ENCODE measurements around the gene CADPS2. TPM values are rescaled to one million over a fixed set of nuclear protein-coding genes. Genes with fewer than 3 reads are reported as not detected.

CADPS2 gene
- total and polyA plus RNA-seq, 4 donors, result 5.6 to 41.1 (median 11.0) TPM

GRCh38 chr7:122492007-122492406 is 394.3 kb downstream of the CADPS2 start:
- Histone ChIP-seq H3K27ac (ENCODE audit: low read depth in 1 of 2, low read length in 2 of 2) (no peak overlapping the region), H3K27me3 (ENCODE audit: control insufficient read depth in 4 of 4, insufficient read depth in 4 of 4, low read length in 3 of 4) (no peaks in the 10 kb centered on the region), H3K36me3 (ENCODE audit: control insufficient read depth in 4 of 4, insufficient read depth in 3 of 4, low read depth in 1 of 4, low read length in 3 of 4) (peaks cover 0 to 6% (median 0%) of the 10 kb centered on the region in 4 donors), H3K9me3 (ENCODE audit: control insufficient read depth in 4 of 4, low read length in 3 of 4) (no peaks in the 10 kb centered on the region), H3K4me1 (ENCODE audit: control insufficient read depth in 4 of 4, insufficient read depth in 4 of 4, low read length in 3 of 4) (no peaks in the 10 kb centered on the region), H3K9ac (ENCODE audit: low read depth in 1 of 2, low read length in 2 of 2) (no peak overlapping the region), H3K4me3 (ENCODE audit: low read depth in 1 of 3, low read length in 3 of 3) (no peak overlapping the region)
- no peak for TF ChIP-seq FOXA2 (IDR thresholded peaks at IDR 0.05)
- no peak for TF ChIP-seq EGR1 (IDR thresholded peaks at IDR 0.05; ENCODE audit: low read depth in 2 of 2)
- no peak for TF ChIP-seq SP1 (IDR thresholded peaks at IDR 0.05)
- DNase-seq (ENCODE audit: low spot score), result no peak
- over 99% methylated on average over 6 of the region's 6 CpGs for WGBS

- no peak overlapping the region for H3K4me3 ChIP-seq (ENCODE audit: low read depth in 1 of 3, low read length in 3 of 3)
- H3K9me3 ChIP-seq (ENCODE audit: control insufficient read depth in 4 of 4, low read length in 3 of 4), result no peaks in the 10 kb centered on the region
- H3K27ac ChIP-seq (ENCODE audit: low read depth in 1 of 2, low read length in 2 of 2), result no peak overlapping the region
- H3K36me3 ChIP-seq (ENCODE audit: control insufficient read depth in 4 of 4, insufficient read depth in 3 of 4, low read depth in 1 of 4, low read length in 3 of 4), result peaks cover 0 to 6% (median 0%) of the 10 kb centered on the region in 4 donors
- TF ChIP-seq FOXA2 (IDR thresholded peaks at IDR 0.05) (no peak), TAF1 (conservative IDR thresholded peaks at IDR 0.05) (no peak), RAD21 (IDR thresholded peaks at IDR 0.05) (no peak), JUND (IDR thresholded peaks at IDR 0.05) (no peak), YY1 (IDR thresholded peaks at IDR 0.05) (no peak), CTCF (IDR thresholded peaks at IDR 0.05; ENCODE audit: low read depth, low read length, missing input control) (no peak), SP1 (IDR thresholded peaks at IDR 0.05) (no peak)
- no peaks in the 10 kb centered on the region for H3K27me3 ChIP-seq (ENCODE audit: control insufficient read depth in 4 of 4, insufficient read depth in 4 of 4, low read length in 3 of 4)
- no peak for DNase-seq (ENCODE audit: low spot score)
- H3K4me1 ChIP-seq (ENCODE audit: control insufficient read depth in 4 of 4, insufficient read depth in 4 of 4, low read length in 3 of 4), result no peaks in the 10 kb centered on the region
- no peak overlapping the region for H3K9ac ChIP-seq (ENCODE audit: low read depth in 1 of 2, low read length in 2 of 2)
- WGBS, result 79% methylated on average over 3 of the region's 3 CpGs
Observed at GRCh38 chr7:122488241-122488640, 398.0 kb downstream of the CADPS2 start.

- H3K9me3 ChIP-seq (ENCODE audit: control insufficient read depth in 4 of 4, low read length in 3 of 4), result no peaks in the 10 kb centered on the region
- H3K27me3 ChIP-seq (ENCODE audit: control insufficient read depth in 4 of 4, insufficient read depth in 4 of 4, low read length in 3 of 4), result no peaks in the 10 kb centered on the region
- no peak overlapping the region for H3K9ac ChIP-seq (ENCODE audit: low read depth in 1 of 2, low read length in 2 of 2)
- DNase-seq (ENCODE audit: low spot score), result no peak
- 94% methylated on average over 5 of the region's 5 CpGs for WGBS
- H3K27ac ChIP-seq (ENCODE audit: low read depth in 1 of 2, low read length in 2 of 2), result no peak overlapping the region
- no peak for TF ChIP-seq FOXA1 (IDR thresholded peaks at IDR 0.05)
- no peak for TF ChIP-seq ATF3 (IDR thresholded peaks at IDR 0.05)
- TF ChIP-seq CTCF (IDR thresholded peaks at IDR 0.05; ENCODE audit: low read depth, low read length, missing input control), result no peak
- TF ChIP-seq FOXA2 (IDR thresholded peaks at IDR 0.05), result no peak
- no peak for TF ChIP-seq RAD21 (IDR thresholded peaks at IDR 0.05)
- no peak for TF ChIP-seq HNF4G (IDR thresholded peaks at IDR 0.05)
- no peak overlapping the region for H3K4me3 ChIP-seq (ENCODE audit: low read depth in 1 of 3, low read length in 3 of 3)
- peaks cover 0 to 5% (median 1%) of the 10 kb centered on the region in 4 donors for H3K4me1 ChIP-seq (ENCODE audit: control insufficient read depth in 4 of 4, insufficient read depth in 4 of 4, low read length in 3 of 4)
- peaks cover 0 to 6% (median 0%) of the 10 kb centered on the region in 4 donors for H3K36me3 ChIP-seq (ENCODE audit: control insufficient read depth in 4 of 4, insufficient read depth in 3 of 4, low read depth in 1 of 4, low read length in 3 of 4)
Observed at GRCh38 chr7:122487131-122487530, 399.1 kb downstream of the CADPS2 start.

All from liver (tissue), 9 donors.